ENCODE results near the gene VPS13D. TPM values are rescaled to one million over a fixed set of nuclear protein-coding genes. Genes with fewer than 3 reads are reported as not detected.

The VPS13D gene
- total RNA-seq, 2 donors from 2014 or later, result 48.1 to 65.2 TPM

GRCh38 chr1:12480748-12481362 lies 251.0 kb downstream of the VPS13D start:
- H3K27ac ChIP-seq, result peak overlapping the region in 1 of 2 donors; percentile 73
- no peaks in the 10 kb centered on the region for H3K9me3 ChIP-seq
- H3K36me3 ChIP-seq, result no peaks in the 10 kb centered on the region
- no peak for DNase-seq (ENCODE audit: low spot score)
- no peak for TF ChIP-seq CTCF (IDR thresholded peaks at IDR 0.05)
- H3K4me1 ChIP-seq, result peaks cover 0 to 63% of the 10 kb centered on the region in 2 donors
- no peaks in the 10 kb centered on the region for H3K27me3 ChIP-seq
- H3K4me3 ChIP-seq, result no peak overlapping the region

DNA sequence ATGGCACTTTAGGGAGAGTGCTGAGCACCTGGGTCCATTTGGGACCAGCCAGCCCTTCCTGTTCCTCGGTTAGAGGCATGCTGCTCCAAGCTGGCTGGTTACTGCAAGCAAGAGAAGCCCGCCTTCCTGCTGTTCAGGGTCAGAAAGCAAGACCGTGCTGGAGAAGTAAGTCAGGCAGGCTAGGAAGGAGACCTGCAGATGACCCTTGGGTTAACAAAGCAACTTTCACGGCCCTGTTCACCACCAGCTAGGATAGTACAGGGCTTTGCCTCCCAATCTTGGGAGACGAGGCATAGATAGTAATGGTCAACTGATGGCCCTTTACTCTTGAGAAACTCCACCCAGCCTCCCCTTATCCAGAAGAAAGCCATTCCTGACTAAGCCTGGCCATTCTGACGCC lies 252.1 kb downstream of the VPS13D start:
- TF ChIP-seq CTCF (IDR thresholded peaks at IDR 0.05), result no peak
- no peak for DNase-seq (ENCODE audit: low spot score)
- H3K4me3 ChIP-seq, result no peak overlapping the region
- H3K9me3 ChIP-seq, result no peaks in the 10 kb centered on the region
- no peaks in the 10 kb centered on the region for H3K27me3 ChIP-seq
- H3K4me1 ChIP-seq, result peaks cover 0 to 65% of the 10 kb centered on the region in 2 donors
- no peak overlapping the region for H3K27ac ChIP-seq
- no peaks in the 10 kb centered on the region for H3K36me3 ChIP-seq

DNA sequence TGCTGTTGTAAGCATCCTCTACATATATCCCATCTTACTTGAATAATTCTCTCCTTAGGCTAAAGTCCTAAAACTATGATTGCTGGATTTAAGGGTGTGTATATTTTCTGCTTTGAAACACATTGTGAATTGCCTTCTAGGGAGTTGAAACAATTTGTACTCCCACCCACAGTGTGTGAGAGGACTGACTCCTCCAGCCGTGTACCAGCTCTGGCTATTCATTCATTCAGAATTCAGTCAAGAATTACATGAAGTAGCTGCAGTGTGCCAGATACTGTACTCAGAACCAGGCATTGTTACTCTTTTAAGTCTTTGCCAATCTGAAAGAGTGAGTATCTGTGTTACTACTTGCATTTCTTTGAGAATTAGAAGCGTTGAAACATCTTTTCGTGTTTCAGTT lies 253.2 kb downstream of the VPS13D start:
- TF ChIP-seq CTCF (IDR thresholded peaks at IDR 0.05), result no peak
- Histone ChIP-seq H3K36me3 (no peaks in the 10 kb centered on the region), H3K4me1 (peaks cover 0 to 55% of the 10 kb centered on the region in 2 donors), H3K9me3 (no peaks in the 10 kb centered on the region), H3K4me3 (no peak overlapping the region), H3K27me3 (no peaks in the 10 kb centered on the region), H3K27ac (no peak overlapping the region)
- no peak for DNase-seq (ENCODE audit: low spot score)

- no peaks in the 10 kb centered on the region for H3K9me3 ChIP-seq
- H3K27me3 ChIP-seq, result no peaks in the 10 kb centered on the region
- DNase-seq (ENCODE audit: low spot score), result no peak
- no peaks in the 10 kb centered on the region for H3K36me3 ChIP-seq
- H3K27ac ChIP-seq, result peak overlapping the region in 1 of 2 donors; percentile 8
- H3K4me3 ChIP-seq, result no peak overlapping the region
- no peak for TF ChIP-seq CTCF (IDR thresholded peaks at IDR 0.05)
- peaks cover 0 to 30% of the 10 kb centered on the region in 2 donors for H3K4me1 ChIP-seq
Measured at GRCh38 chr1:12485231-12486058, 255.6 kb downstream of the VPS13D start.

- no peaks in the 10 kb centered on the region for H3K27me3 ChIP-seq
- TF ChIP-seq CTCF (IDR thresholded peaks at IDR 0.05), result no peak
- no peaks in the 10 kb centered on the region for H3K36me3 ChIP-seq
- no peaks in the 10 kb centered on the region for H3K9me3 ChIP-seq
- H3K27ac ChIP-seq, result peak overlapping the region; percentile 0 to 8
- H3K4me1 ChIP-seq, result peaks cover 0 to 25% of the 10 kb centered on the region in 2 donors
- no peak overlapping the region for H3K4me3 ChIP-seq
- no peak for DNase-seq (ENCODE audit: low spot score)
Measured at GRCh38 chr1:12486059-12486341, 256.2 kb downstream of the VPS13D start.

Data from right atrium auricular region (tissue), 2 donors.